LNCaP clone FGC (cell line): ENCODE data around the gene SETDB1.

Experiments
- DNase-seq: peaks from one replicate; pipeline ENCODE4 v3.0.0-alpha.2; 2011; ENCODE audit warnings: low read depth
- H3K4me3 ChIP-seq: 2 replicates; pipeline ENCODE4 v1.5.1; 2011; ENCODE audit warnings: mild to moderate bottlenecking, low read depth, low read length, control low read depth
- TF ChIP-seq, protein P1 (sequence below): IDR thresholded peaks from 2 replicates; pipeline ENCODE4 v1.5.1; 2012; ENCODE audit warnings: mild to moderate bottlenecking; ENCODE audit not compliant: control insufficient read depth, insufficient read depth; ENCODE audit errors: extremely low read depth

SETDB1 gene

DNA sequence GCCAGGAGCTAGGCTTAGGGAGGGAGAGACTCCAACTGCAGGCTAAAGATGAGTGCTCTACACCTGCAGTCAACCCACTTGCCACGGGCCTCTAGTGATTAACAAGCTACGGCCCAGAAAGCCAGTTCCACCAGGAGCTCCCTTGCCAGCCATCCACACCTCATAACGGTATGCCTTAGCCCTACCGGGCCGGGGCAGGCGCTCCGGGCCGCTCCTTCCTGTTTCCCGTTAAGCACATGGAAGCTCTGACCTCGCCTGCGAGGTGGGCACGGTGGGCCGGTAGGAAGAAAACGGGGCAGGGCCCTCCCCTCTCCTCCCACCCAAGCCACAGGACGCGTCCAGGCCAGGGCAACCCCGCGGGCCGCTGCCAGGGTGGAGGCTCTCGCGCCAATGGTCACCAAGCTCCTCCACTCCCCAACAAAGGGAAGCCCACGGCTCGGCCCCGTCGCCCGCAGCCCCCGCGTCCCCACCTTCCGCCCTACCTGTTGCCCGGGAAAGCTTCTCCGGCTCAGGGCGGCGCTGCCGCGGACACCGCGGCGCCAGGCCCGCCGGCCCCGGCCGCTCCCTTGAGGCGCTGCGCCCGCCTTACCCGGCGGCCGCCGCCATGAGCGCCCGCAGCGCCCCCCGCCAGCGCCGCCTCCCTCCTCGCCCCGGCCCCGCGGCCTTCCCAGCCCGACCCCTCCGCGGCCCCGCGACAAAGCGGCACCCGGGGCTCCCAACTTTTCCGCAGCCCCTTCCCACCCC is 47.8 kb downstream of the SETDB1 start:
- no peak for DNase-seq
- TF ChIP-seq, protein P1, sequence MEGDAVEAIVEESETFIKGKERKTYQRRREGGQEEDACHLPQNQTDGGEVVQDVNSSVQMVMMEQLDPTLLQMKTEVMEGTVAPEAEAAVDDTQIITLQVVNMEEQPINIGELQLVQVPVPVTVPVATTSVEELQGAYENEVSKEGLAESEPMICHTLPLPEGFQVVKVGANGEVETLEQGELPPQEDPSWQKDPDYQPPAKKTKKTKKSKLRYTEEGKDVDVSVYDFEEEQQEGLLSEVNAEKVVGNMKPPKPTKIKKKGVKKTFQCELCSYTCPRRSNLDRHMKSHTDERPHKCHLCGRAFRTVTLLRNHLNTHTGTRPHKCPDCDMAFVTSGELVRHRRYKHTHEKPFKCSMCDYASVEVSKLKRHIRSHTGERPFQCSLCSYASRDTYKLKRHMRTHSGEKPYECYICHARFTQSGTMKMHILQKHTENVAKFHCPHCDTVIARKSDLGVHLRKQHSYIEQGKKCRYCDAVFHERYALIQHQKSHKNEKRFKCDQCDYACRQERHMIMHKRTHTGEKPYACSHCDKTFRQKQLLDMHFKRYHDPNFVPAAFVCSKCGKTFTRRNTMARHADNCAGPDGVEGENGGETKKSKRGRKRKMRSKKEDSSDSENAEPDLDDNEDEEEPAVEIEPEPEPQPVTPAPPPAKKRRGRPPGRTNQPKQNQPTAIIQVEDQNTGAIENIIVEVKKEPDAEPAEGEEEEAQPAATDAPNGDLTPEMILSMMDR: no peak
- peak overlapping the region; percentile 84 for H3K4me3 ChIP-seq

DNA sequence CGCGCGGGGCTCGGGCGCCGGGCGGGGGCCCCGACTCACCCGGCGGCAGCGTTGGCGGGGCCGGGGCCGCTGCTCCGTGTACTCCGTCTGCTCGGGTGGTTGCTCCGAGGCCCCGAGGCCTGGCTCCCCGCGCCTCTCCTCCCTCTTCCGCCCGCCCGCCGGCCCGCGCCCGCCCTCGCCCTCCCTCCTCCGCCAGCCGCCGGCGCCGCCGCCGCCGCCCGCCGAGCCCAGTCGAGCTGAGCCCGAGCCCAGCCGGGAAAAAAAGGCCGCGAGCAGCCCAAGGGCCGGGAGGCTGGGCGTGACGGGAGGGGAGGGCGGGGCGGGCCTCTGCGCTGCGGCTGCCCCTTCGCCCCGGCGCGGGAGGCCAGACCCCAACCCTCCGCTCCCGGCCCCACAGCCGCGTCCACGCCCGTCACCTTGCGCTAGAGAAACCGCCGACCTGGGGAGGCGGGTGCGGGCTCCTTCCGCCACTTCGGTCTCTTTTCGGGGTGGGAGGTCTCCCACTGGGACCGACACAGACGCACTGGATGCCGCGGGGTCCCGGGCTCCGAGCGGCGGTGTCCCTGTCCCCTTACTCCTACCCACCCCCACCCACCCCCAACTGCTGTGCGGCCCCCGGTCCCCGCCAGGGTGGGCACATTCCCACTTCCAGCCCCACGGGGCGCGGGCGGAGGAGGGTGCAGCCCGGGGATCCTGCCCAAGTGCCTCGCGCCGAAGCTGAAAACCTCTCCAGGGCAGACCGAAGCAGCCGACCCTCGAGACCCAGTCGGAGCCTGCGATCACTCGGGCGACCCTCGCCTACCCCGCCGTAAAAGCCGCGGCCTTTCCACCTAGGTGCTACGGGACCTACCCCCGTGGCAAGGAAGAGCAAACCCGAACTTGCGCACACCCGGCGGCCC is 48.7 kb downstream of the SETDB1 start, which contains the start of gene CERS2:
Gene CERS2, minus strand, starts transcription at position 256 of the 899 bp plus-strand sequence. CDS start 5,745 bp downstream, outside the sequence.
- H3K4me3 ChIP-seq: peak within 1 kb of the TSS; percentile 84
- TF ChIP-seq, protein P1: no peak
- no peak for DNase-seq

DNA sequence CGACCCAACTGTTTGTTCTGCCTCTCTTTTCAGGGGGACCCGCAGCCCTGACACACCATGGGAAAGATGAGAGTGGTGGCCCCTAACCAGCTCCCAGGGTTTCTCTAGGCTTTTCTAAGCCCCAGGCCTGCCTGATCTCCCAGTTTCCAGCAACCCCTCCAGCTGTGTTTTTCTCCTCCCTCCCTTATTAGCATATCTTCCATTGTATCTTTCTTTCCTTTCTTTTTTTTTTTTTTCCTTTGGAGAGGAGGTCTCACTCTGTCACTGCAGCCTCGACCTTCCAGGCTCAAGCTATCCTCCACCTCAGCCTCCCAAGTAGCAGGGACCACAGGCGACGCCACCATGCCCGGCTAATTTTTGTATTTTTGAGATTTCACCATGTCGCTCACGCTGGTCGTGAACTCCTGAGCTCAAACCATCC is 50.2 kb downstream of the SETDB1 start:
- DNase-seq: no peak
- no peak overlapping the region for H3K4me3 ChIP-seq
- TF ChIP-seq, protein P1: no peak

DNA sequence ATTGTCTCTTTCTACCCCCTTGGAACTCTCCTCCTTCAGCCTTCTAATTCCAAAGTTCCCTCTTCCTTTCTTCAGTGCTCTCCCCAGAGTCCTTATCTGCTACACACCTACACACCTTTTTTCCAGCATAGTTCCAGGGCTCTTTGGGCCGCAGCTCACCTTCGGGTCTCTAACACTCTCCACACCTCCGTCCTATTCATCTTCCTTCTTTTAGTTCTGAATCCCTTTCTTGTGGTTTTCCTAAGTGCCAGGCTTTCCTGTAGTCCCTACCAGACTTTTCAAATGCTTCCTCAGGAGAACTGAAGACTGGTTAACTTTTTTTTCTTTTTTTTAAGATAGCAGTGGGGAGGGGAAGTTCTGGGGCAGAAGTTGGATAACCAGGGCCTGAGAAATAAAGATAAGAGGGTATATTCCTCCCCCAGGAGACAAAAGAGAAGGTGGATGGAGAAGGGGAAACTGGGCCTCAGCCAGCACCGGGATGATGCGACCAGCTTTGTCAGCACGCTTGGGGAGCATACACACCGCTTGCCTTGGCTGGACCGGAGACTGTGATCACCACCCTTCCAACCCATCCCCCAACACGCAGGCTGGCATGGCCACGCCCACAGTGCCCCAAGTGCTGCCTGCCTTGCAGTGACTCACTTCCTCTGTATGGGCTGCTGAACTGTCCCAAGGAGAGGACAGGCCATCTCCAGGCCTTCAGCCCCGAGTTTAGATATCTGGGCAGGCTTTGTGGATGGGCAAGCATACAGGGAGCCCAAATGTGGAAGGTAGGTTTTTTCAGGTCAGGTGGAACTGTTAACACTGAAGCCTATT is 50.9 kb downstream of the SETDB1 start:
- DNase-seq: no peak
- no peak overlapping the region for H3K4me3 ChIP-seq
- TF ChIP-seq, protein P1: no peak

DNA sequence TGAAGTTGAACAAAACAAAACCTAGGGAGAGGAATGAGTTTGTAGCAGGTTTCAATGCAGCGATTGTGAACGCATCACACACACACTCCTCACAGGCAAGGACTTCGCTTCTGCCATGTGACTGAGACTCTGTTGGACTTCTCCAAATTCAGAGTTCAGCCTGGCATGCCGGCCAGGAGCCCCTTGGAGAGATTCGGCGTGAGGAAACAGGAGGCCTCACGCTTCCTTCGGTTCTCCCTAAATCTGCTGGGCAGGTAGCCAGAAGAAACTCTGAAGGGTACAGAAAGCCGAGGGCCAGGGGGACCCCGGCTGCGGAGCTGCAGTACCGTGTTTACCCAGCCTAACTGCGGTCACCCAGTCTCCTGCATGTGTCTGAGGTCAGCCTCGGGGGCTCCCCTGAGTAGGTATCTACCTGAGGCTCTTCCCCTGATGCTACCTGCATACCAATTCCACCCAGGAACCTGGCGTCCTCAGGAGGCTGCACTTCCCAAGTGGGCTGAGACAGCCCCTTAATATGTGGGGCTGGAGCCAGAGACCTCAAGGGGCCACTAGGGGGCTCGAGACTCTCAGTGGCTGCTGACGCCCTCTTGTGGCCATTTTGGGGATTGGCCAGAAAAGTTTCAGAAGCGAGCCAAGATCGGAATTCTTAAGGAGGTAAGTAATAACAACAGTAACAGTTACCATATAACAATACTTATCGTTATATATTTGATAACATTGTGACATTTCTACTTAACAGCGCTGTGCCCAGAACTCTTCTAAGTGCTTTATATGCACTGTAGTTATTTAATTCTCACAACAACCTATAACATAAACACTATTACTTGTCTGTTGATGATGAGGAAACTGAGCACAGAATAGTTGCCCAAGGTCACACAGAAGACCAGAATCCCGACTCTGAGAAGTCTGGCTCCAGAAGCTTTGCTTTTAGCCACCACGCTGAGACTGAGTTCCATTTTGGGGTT is 53.2 kb downstream of the SETDB1 start:
- no peak overlapping the region for H3K4me3 ChIP-seq
- peak; percentile 69 for DNase-seq
- TF ChIP-seq, protein P1: peak; percentile 100
